ENCODE results near the gene PTPRF. TPM values are rescaled to one million over a fixed set of nuclear protein-coding genes. Genes with fewer than 3 reads are reported as not detected.
"Not testable (repeated sequence)": the region's sequence is repeated elsewhere in the genome, so short reads cannot be mapped to it uniquely, and the experiment has no call there.

The PTPRF gene
- total and polyA plus RNA-seq, 2 experiments from 2014 or later, result 96.0 to 115 TPM

DNA sequence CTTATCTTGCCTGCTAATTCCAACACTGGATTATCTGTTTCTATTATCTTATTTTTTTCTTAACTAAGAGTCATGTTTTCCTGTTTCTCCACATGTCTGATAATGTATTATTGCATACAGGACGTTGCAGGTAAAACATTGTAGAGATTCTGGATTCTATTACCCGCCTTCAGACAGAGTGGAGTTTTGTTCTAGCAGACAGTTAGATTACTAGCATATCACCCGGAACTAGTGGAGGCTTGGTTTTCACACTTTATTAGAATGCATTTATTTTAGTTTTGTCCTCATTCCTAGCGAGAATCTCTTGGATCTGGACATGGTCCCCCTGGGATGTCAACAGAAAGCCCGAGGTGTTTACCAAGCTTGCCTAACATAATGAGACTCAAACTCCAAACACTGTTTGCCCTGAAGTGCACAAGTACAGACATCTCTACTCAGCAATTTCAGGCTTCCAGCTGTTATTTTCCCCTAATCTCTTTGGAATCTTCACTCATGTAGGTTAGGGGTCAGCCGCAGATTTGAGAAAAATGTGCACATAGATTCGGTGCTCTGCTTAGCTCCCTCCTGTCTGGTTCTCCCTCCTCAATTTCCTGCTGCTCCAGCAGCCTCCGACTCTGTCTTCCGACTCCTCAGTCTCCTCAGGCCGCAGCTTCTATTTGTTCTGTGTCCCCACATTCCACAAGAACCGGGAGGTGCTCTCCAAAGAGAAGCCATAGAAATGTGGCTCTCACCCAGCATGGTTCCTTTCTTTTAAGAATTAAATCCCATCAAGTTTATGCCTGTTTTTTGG lies 36.8 kb upstream of the PTPRF start:
- H3K79me2 ChIP-seq, result no peaks in the 10 kb centered on the region
- no peaks in the 10 kb centered on the region for H3K36me3 ChIP-seq (replicated peaks; ENCODE audit: insufficient read depth, low read depth)
- no peak overlapping the region for H3K4me3 ChIP-seq
- no peaks in the 10 kb centered on the region for H3K27me3 ChIP-seq
- TF ChIP-seq, protein P1, sequence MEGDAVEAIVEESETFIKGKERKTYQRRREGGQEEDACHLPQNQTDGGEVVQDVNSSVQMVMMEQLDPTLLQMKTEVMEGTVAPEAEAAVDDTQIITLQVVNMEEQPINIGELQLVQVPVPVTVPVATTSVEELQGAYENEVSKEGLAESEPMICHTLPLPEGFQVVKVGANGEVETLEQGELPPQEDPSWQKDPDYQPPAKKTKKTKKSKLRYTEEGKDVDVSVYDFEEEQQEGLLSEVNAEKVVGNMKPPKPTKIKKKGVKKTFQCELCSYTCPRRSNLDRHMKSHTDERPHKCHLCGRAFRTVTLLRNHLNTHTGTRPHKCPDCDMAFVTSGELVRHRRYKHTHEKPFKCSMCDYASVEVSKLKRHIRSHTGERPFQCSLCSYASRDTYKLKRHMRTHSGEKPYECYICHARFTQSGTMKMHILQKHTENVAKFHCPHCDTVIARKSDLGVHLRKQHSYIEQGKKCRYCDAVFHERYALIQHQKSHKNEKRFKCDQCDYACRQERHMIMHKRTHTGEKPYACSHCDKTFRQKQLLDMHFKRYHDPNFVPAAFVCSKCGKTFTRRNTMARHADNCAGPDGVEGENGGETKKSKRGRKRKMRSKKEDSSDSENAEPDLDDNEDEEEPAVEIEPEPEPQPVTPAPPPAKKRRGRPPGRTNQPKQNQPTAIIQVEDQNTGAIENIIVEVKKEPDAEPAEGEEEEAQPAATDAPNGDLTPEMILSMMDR (IDR thresholded peaks at IDR 0.05; ENCODE audit: poor library complexity), result no peak
- TF ChIP-seq EZH2phosphoT487 (IDR thresholded peaks at IDR 0.05; ENCODE audit: low read depth, severe bottlenecking, unreplicated experiment) (no peak), EZH2 (IDR thresholded peaks at IDR 0.05; ENCODE audit: borderline replicate concordance) (no peak)
- DNase-seq (ENCODE audit: low spot score), result no peak
- peak overlapping the region; percentile 40 for H3K27ac ChIP-seq
- H3K9me2 ChIP-seq (replicated peaks; ENCODE audit: insufficient read depth), result no peaks in the 10 kb centered on the region
- no peaks in the 10 kb centered on the region for H4K20me1 ChIP-seq (ENCODE audit: insufficient read depth, poor library complexity, severe bottlenecking)
- H3K4me1 ChIP-seq (ENCODE audit: insufficient read depth), result peaks cover 6% of the 10 kb centered on the region
- 17% methylated on average over 11 of the region's 11 CpGs for WGBS (ENCODE audit: low lambda C conversion rate, missing lambda C conversion rate)
- H3K9me3 ChIP-seq (ENCODE audit: low read depth), result no peaks in the 10 kb centered on the region
- H3K4me2 ChIP-seq, result peak overlapping the region; percentile 61
- peak overlapping the region; percentile 39 for H2AFZ ChIP-seq

DNA sequence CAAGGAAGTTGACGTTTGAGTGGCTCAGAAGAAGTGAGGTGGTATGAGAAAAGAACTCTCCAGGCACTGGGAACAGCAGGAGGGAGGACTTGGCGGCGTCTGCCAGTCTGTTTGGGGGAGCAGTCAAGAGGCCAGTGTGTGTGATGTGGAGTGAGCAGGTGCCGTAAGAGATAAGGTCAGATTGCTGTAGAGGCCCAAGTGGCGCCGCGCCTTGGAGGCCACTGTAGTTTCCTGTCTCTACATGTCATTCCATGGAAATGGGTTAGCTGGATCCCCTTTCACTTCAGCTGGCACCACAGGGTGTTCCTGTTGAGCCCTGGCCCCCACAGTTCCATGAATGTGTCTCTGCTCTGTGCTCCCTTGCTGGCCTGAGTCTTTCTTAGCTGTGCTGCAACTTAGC lies 35.5 kb upstream of the PTPRF start:
- H4K20me1 ChIP-seq (ENCODE audit: insufficient read depth, poor library complexity, severe bottlenecking), result no peaks in the 10 kb centered on the region
- H3K4me2 ChIP-seq, result no peak overlapping the region
- no peaks in the 10 kb centered on the region for H3K36me3 ChIP-seq (replicated peaks; ENCODE audit: insufficient read depth, low read depth)
- H3K4me1 ChIP-seq (ENCODE audit: insufficient read depth), result peaks cover 6% of the 10 kb centered on the region
- no peak for DNase-seq (ENCODE audit: low spot score)
- H3K27me3 ChIP-seq, result no peaks in the 10 kb centered on the region
- TF ChIP-seq EZH2 (IDR thresholded peaks at IDR 0.05; ENCODE audit: borderline replicate concordance) (no peak), EZH2phosphoT487 (IDR thresholded peaks at IDR 0.05; ENCODE audit: low read depth, severe bottlenecking, unreplicated experiment) (no peak)
- TF ChIP-seq, protein P1 (IDR thresholded peaks at IDR 0.05; ENCODE audit: poor library complexity), result no peak
- WGBS (ENCODE audit: low lambda C conversion rate, missing lambda C conversion rate), result 89% methylated on average over 7 of the region's 7 CpGs
- H3K27ac ChIP-seq, result no peak overlapping the region
- H3K4me3 ChIP-seq, result no peak overlapping the region
- no peaks in the 10 kb centered on the region for H3K79me2 ChIP-seq
- H2AFZ ChIP-seq, result no peak overlapping the region
- H3K9me2 ChIP-seq (replicated peaks; ENCODE audit: insufficient read depth), result no peaks in the 10 kb centered on the region
- no peaks in the 10 kb centered on the region for H3K9me3 ChIP-seq (ENCODE audit: low read depth)

GRCh38 chr1:43499898-43500297 lies 30.8 kb upstream of the PTPRF start:
- TF ChIP-seq EZH2phosphoT487 (IDR thresholded peaks at IDR 0.05; ENCODE audit: low read depth, severe bottlenecking, unreplicated experiment) (no peak), EZH2 (IDR thresholded peaks at IDR 0.05; ENCODE audit: borderline replicate concordance) (no peak)
- TF ChIP-seq, protein P1 (IDR thresholded peaks at IDR 0.05; ENCODE audit: poor library complexity), result no peak
- H3K9me3 ChIP-seq (ENCODE audit: low read depth), result no peaks in the 10 kb centered on the region
- H3K4me1 ChIP-seq (ENCODE audit: insufficient read depth), result no peaks in the 10 kb centered on the region
- no peak for DNase-seq (ENCODE audit: low spot score)
- H3K27ac ChIP-seq, result no peak overlapping the region
- H3K27me3 ChIP-seq, result no peaks in the 10 kb centered on the region
- 75% methylated on average over 6 of the region's 6 CpGs for WGBS (ENCODE audit: low lambda C conversion rate, missing lambda C conversion rate)
- H3K79me2 ChIP-seq, result no peaks in the 10 kb centered on the region
- H3K4me2 ChIP-seq, result no peak overlapping the region
- H3K36me3 ChIP-seq (replicated peaks; ENCODE audit: insufficient read depth, low read depth), result no peaks in the 10 kb centered on the region
- no peak overlapping the region for H3K4me3 ChIP-seq
- H4K20me1 ChIP-seq (ENCODE audit: insufficient read depth, poor library complexity, severe bottlenecking), result no peaks in the 10 kb centered on the region
- H2AFZ ChIP-seq, result no peak overlapping the region
- H3K9me2 ChIP-seq (replicated peaks; ENCODE audit: insufficient read depth), result no peaks in the 10 kb centered on the region

- H3K4me1 ChIP-seq (ENCODE audit: insufficient read depth); H2AFZ ChIP-seq; DNase-seq (ENCODE audit: low spot score); H3K9me2 ChIP-seq (replicated peaks; ENCODE audit: insufficient read depth); H4K20me1 ChIP-seq (ENCODE audit: insufficient read depth, poor library complexity, severe bottlenecking); H3K9me3 ChIP-seq (ENCODE audit: low read depth); H3K79me2 ChIP-seq; H3K27ac ChIP-seq; H3K36me3 ChIP-seq (replicated peaks; ENCODE audit: insufficient read depth, low read depth); H3K27me3 ChIP-seq; H3K4me3 ChIP-seq; H3K4me2 ChIP-seq: not testable (repeated sequence)
- 100% methylated on average over 4 of the region's 33 CpGs for WGBS (ENCODE audit: low lambda C conversion rate, missing lambda C conversion rate)
Observed at GRCh38 chr1:43501806-43502205, 28.9 kb upstream of the PTPRF start.

Measured in hepatocyte (in vitro differentiated cells).